H9 (cell line): Measurements from ENCODE around the gene FARP2. TPM values are rescaled to one million over a fixed set of nuclear protein-coding genes. Genes with fewer than 3 reads are reported as not detected.

Source experiments
- DNase-seq: peaks from one replicate; pipeline ENCODE4 v3.0.0-alpha.2; 2017
- H2AFZ ChIP-seq: one replicate; pipeline ENCODE4 v1.6.1; 2013; ENCODE audit warnings: mild to moderate bottlenecking, low read length, control low read depth, moderate library complexity
- H2AK5ac ChIP-seq: 2 replicates; pipeline ENCODE4 v1.6.1; 2013; ENCODE audit warnings: low read length, control low read depth, mixed read lengths; ENCODE audit not compliant: insufficient read length
- H2BK120ac ChIP-seq: one replicate; pipeline ENCODE4 v1.6.1; 2013; ENCODE audit warnings: low read depth, mild to moderate bottlenecking, low read length, control low read depth, inconsistent platforms; ENCODE audit not compliant: poor library complexity, severe bottlenecking
- H2BK12ac ChIP-seq: 2 replicates; pipeline ENCODE4 v1.6.1; 2013; ENCODE audit warnings: low read length, control low read depth, mixed read lengths, low read depth; ENCODE audit not compliant: insufficient read length
- H2BK15ac ChIP-seq: 2 replicates; pipeline ENCODE4 v1.6.1; 2013; ENCODE audit warnings: low read depth, low read length, control low read depth
- H2BK20ac ChIP-seq: one replicate; pipeline ENCODE4 v1.6.1; 2013; ENCODE audit warnings: low read depth, mild to moderate bottlenecking, low read length, control low read depth, inconsistent platforms; ENCODE audit not compliant: poor library complexity, severe bottlenecking
- H2BK5ac ChIP-seq: 2 replicates; pipeline ENCODE4 v1.6.1; 2013; ENCODE audit warnings: low read length, control low read depth, mixed read lengths; ENCODE audit not compliant: insufficient read length
- H3K14ac ChIP-seq: 2 replicates; pipeline ENCODE4 v1.6.1; 2013; ENCODE audit warnings: low read length, control low read depth; ENCODE audit not compliant: insufficient read depth
- H3K18ac ChIP-seq: 2 replicates; pipeline ENCODE4 v1.6.1; 2013; ENCODE audit warnings: low read depth, mild to moderate bottlenecking, mixed read lengths, low read length, control low read depth; ENCODE audit not compliant: insufficient read length
- H3K23ac ChIP-seq: 2 replicates; pipeline ENCODE4 v1.6.1; 2013; ENCODE audit warnings: low read length, control low read depth, mixed read lengths, low read depth; ENCODE audit not compliant: insufficient read length
- H3K23me2 ChIP-seq: 2 replicates; pipeline ENCODE4 v1.6.1; 2013; ENCODE audit warnings: low read depth, mild to moderate bottlenecking, mixed read lengths, low read length, control low read depth; ENCODE audit not compliant: insufficient read length, poor library complexity, severe bottlenecking
- H3K27ac ChIP-seq: 2 replicates; pipeline ENCODE4 v1.5.1; 2013; ENCODE audit warnings: low read length, control low read depth, mixed read lengths, low read depth; ENCODE audit not compliant: insufficient read length
- H3K27me3 ChIP-seq: 2 replicates; pipeline ENCODE4 v1.6.1; 2013; ENCODE audit warnings: low read length, control low read depth, inconsistent platforms; ENCODE audit not compliant: insufficient read depth
- H3K4ac ChIP-seq: 2 replicates; pipeline ENCODE4 v1.6.1; 2013; ENCODE audit warnings: low read depth, mild to moderate bottlenecking, control low read depth, inconsistent platforms, low read length, moderate library complexity
- H3K4me1 ChIP-seq: 2 replicates; pipeline ENCODE4 v1.6.1; 2013; ENCODE audit warnings: low read length, control low read depth, inconsistent platforms; ENCODE audit not compliant: insufficient read depth
- H3K4me2 ChIP-seq: 2 replicates; pipeline ENCODE4 v1.6.1; 2013; ENCODE audit warnings: low read length, control low read depth, mixed read lengths; ENCODE audit not compliant: insufficient read length, insufficient read depth
- H3K56ac ChIP-seq: 2 replicates; pipeline ENCODE4 v1.6.1; 2013; ENCODE audit warnings: low read depth, mild to moderate bottlenecking, mixed read lengths, low read length, control low read depth; ENCODE audit not compliant: insufficient read length
- H3K79me1 ChIP-seq: 2 replicates; pipeline ENCODE4 v1.6.1; 2013; ENCODE audit warnings: low read depth, mild to moderate bottlenecking, moderate library complexity, low read length, control low read depth, inconsistent platforms; ENCODE audit not compliant: insufficient read depth, poor library complexity, severe bottlenecking
- H3K79me2 ChIP-seq: 2 replicates; pipeline ENCODE4 v1.6.1; 2013; ENCODE audit warnings: low read length, control low read depth, inconsistent platforms; ENCODE audit not compliant: insufficient read depth
- H3K9ac ChIP-seq: 2 replicates; pipeline ENCODE4 v1.6.1; 2013; ENCODE audit warnings: low read length, control low read depth, mixed read lengths; ENCODE audit not compliant: insufficient read length; ENCODE audit errors: extremely low read depth
- H3K9me3 ChIP-seq: one replicate; pipeline ENCODE4 v1.6.1; 2013; ENCODE audit warnings: low read depth, low read length, inconsistent platforms; ENCODE audit not compliant: control insufficient read depth
- H3T11ph ChIP-seq: one replicate; pipeline ENCODE4 v1.6.1; 2013; ENCODE audit warnings: mild to moderate bottlenecking, low read length, control low read depth, inconsistent platforms
- H4K20me1 ChIP-seq: one replicate; pipeline ENCODE4 v1.6.1; 2013; ENCODE audit not compliant: control insufficient read depth, insufficient read length, insufficient read depth
- H4K5ac ChIP-seq: 2 replicates; pipeline ENCODE4 v1.6.1; 2013; ENCODE audit warnings: low read depth, mild to moderate bottlenecking, mixed read lengths, low read length, control low read depth; ENCODE audit not compliant: insufficient read length
- H4K8ac ChIP-seq: replicated peaks from 2 replicates; pipeline ENCODE4 v1.6.1; 2013; ENCODE audit warnings: low read length, control low read depth, mixed read lengths, low read depth; ENCODE audit not compliant: insufficient read length
- H4K91ac ChIP-seq: 2 replicates; pipeline ENCODE4 v1.6.1; 2013; ENCODE audit warnings: low read depth, mild to moderate bottlenecking, moderate library complexity, mixed read lengths, low read length, control low read depth; ENCODE audit not compliant: insufficient read length
- H3K27ac Mint-ChIP-seq, 3 experiments: 2 replicates in 2 of 3; 3 replicates in 1 of 3; pipeline ENCODE4 v1.8.0; 2020 to 2021; ENCODE audit warnings: mixed read lengths in 3 of 3, mild to moderate bottlenecking in 1 of 3, moderate library complexity in 1 of 3
- H3K27me3 Mint-ChIP-seq: 2 replicates; pipeline ENCODE4 v1.8.0; 2021; ENCODE audit warnings: low read depth, mild to moderate bottlenecking, moderate library complexity, mixed read lengths
- H3K36me3 Mint-ChIP-seq, 3 experiments: 2 replicates in 2 of 3; 3 replicates in 1 of 3; pipeline ENCODE4 v1.8.0; 2020 to 2021; ENCODE audit warnings: low read depth in 3 of 3, mixed read lengths in 3 of 3; ENCODE audit not compliant: insufficient read depth in 1 of 3
- H3K4me1 Mint-ChIP-seq, 2 experiments: 2 replicates each; pipeline ENCODE4 v1.8.0; 2020; ENCODE audit warnings: mixed read lengths in 2 of 2
- H3K4me3 Mint-ChIP-seq, 2 experiments: 2 replicates in 1 of 2; 3 replicates in 1 of 2; pipeline ENCODE4 v1.8.0; 2020 to 2021; ENCODE audit warnings: mild to moderate bottlenecking in 2 of 2, mixed read lengths in 2 of 2, moderate library complexity in 1 of 2
- H3K9me3 Mint-ChIP-seq, 2 experiments: 2 replicates in 1 of 2; 3 replicates in 1 of 2; pipeline ENCODE4 v1.8.0; 2020; ENCODE audit warnings: mild to moderate bottlenecking in 2 of 2, mixed read lengths in 2 of 2, moderate library complexity in 1 of 2
- CTCF ChIP-seq: fragments of 200-600 bp; sonication (generic); conservative IDR thresholded peaks from 3 replicates; pipeline ENCODE4 v1.8.0; 2021; ENCODE audit warnings: antibody characterized with exemption, mild to moderate bottlenecking
- WGBS: extraction: QIAGEN DNeasy Blood & Tissue Kit; methylation state at CpG from one replicate; pipeline ENCODE4 v1.1.7; 2013; ENCODE audit warnings: missing lambda C conversion rate, low lambda C conversion rate, mixed read lengths; ENCODE audit not compliant: insufficient read length; ENCODE audit errors: extremely low coverage; 5-methylcytosine and 5-hydroxymethylcytosine counted together
- total RNA-seq: library from RNA; stranded (reverse); gene quantifications from 2 replicates; pipeline ENCODE4 v1.2.1, GENCODE V29; 2021

FARP2 gene
- total RNA-seq, 1 experiment from 2014 or later = 33.9 TPM

GRCh38 chr2:241509155-241509784 is 153.2 kb downstream of the FARP2 start:
- Histone ChIP-seq H4K20me1 (no peaks in the 10 kb centered on the region), H3K27ac (no peak overlapping the region), H3K9ac (no peak overlapping the region), H3K56ac (no peak overlapping the region), H2BK12ac (no peak overlapping the region), H3K18ac (no peak overlapping the region), H4K5ac (no peak overlapping the region), H4K8ac (no peak overlapping the region), H3K27me3 (no peaks in the 10 kb centered on the region), H3T11ph (no peak overlapping the region), H2BK5ac (no peak overlapping the region), H3K9me3 (no peaks in the 10 kb centered on the region), H2BK15ac (no peak overlapping the region), H3K23me2 (peaks cover 17% of the 10 kb centered on the region), H3K79me2 (peaks cover 15% of the 10 kb centered on the region; the same call in 1 of the 2 replicates), H4K91ac (no peak overlapping the region), H2BK120ac (no peak overlapping the region), H2BK20ac (no peak overlapping the region), H3K79me1 (peaks cover 13% of the 10 kb centered on the region), H3K23ac (no peak overlapping the region), H3K14ac (peak overlapping the region; percentile 68), H2AK5ac (no peak overlapping the region), H2AFZ (no peak overlapping the region), H3K4me1 (peaks cover 2% of the 10 kb centered on the region; the same call in 1 of the 2 replicates), H3K4me2 (peak overlapping the region; percentile 57), H3K4ac (no peak overlapping the region)
- no peaks in the 10 kb centered on the region for H3K9me3 Mint-ChIP-seq
- peaks cover 0 to 8% (median 6%) of the 10 kb centered on the region in 3 experiments; a peak in 6 of 7 replicates for H3K36me3 Mint-ChIP-seq
- H3K27me3 Mint-ChIP-seq = peaks cover 14% of the 10 kb centered on the region
- TF ChIP-seq CTCF = no peak
- peak overlapping the region; percentile 79 to 87 for H3K4me3 Mint-ChIP-seq
- WGBS = no CpG with 5 or more reads among the region's 24 CpGs
- DNase-seq = no peak
- H3K4me1 Mint-ChIP-seq = peaks cover 15 to 28% of the 10 kb centered on the region in 2 experiments
- H3K27ac Mint-ChIP-seq = no peak overlapping the region
